GM12878 (cell line): ENCODE results near the gene NRIP3. TPM values are rescaled to one million over a fixed set of nuclear protein-coding genes. Genes with fewer than 3 reads are reported as not detected.

ENCODE experiments used
- ATAC-seq: fragments of 200-7000 bp; cut with Tn5 transposase; 3 replicates; pipeline ENCODE4 v1.9.1; 2020; ENCODE audit warnings: mild to moderate bottlenecking, moderate library complexity
- BruUV-seq: library from RNA; stranded (reverse); fragments of 400-500 nt; replicated peaks from 2 replicates; lab custom pipeline; 2021; lab: Mats Ljungman, UMichigan
- CTCF ChIA-PET: fragments of 300-600 bp; sonication (Branson Sonifier 250); formaldehyde crosslinking; extraction: SDS; loops from one replicate; lab custom pipeline; 2021; ENCODE audit warnings: inconsistent platforms; lab: Yijun Ruan, JAX
- POLR2A ChIA-PET: fragments of 350-600 bp; formaldehyde crosslinking; extraction: SDS; loops from one replicate; lab custom pipeline; 2021; ENCODE audit warnings: inconsistent platforms; lab: Charles Lee
- RAD21 ChIA-PET: fragments of 300-600 bp; sonication (Branson Sonifier 250); formaldehyde crosslinking; loops from one replicate; lab custom pipeline; 2023; ENCODE audit warnings: antibody characterized with exemption; ENCODE audit not compliant: unreplicated experiment; lab: Charles Lee
- SMC1A ChIA-PET: fragments of 300-600 bp; sonication (Branson Sonifier 250); formaldehyde crosslinking; loops from one replicate; lab custom pipeline; 2023; ENCODE audit not compliant: unreplicated experiment, uncharacterized antibody; lab: Charles Lee
- DNase-seq: peaks from one replicate; pipeline ENCODE4 v3.0.0-alpha.2; 2011; ENCODE audit warnings: low read depth, low spot score
- FAIRE-seq: peaks from 3 replicates; lab custom pipeline; 2011; peaks lifted over from hg19 to GRCh38; lab: Jason Lieb, UNC
- H2AFZ ChIP-seq: 2 replicates; pipeline ENCODE4 v1.6.0; 2011; ENCODE audit warnings: low read depth, low read length, control low read depth; ENCODE audit not compliant: control insufficient read depth
- H3K27ac ChIP-seq: 2 replicates; pipeline ENCODE4 v1.5.1; 2011; ENCODE audit warnings: control low read depth; ENCODE audit not compliant: control insufficient read depth, insufficient read depth
- H3K27me3 ChIP-seq, 2 experiments: replicated peaks in 1 of 2; 2 replicates each; pipeline versions ENCODE4 v1.6.0 to v1.6.1; 2011; ENCODE audit warnings: low read length in 1 of 2; ENCODE audit not compliant: control insufficient read depth in 2 of 2, insufficient read depth in 2 of 2
- H3K36me3 ChIP-seq, 2 experiments: 2 replicates each; pipeline ENCODE4 v1.5.1; 2011; ENCODE audit warnings: low read length in 1 of 2; ENCODE audit not compliant: control insufficient read depth in 2 of 2, insufficient read depth in 2 of 2
- H3K4me1 ChIP-seq: 2 replicates; pipeline ENCODE4 v1.6.1; 2011; ENCODE audit warnings: mild to moderate bottlenecking, low read length, moderate library complexity, mixed read lengths; ENCODE audit not compliant: control insufficient read depth, insufficient read depth
- H3K4me2 ChIP-seq: 2 replicates; pipeline ENCODE4 v1.6.0; 2011; ENCODE audit warnings: control low read depth; ENCODE audit not compliant: control insufficient read depth, insufficient read depth
- H3K4me3 ChIP-seq: fragments of 200-600 bp; sonication (generic); 2 replicates; pipeline ENCODE4 v1.5.1; 2016
- H3K79me2 ChIP-seq: 2 replicates; pipeline ENCODE4 v1.6.0; 2011; ENCODE audit warnings: low read length; ENCODE audit not compliant: control insufficient read depth, insufficient read depth
- H3K9ac ChIP-seq: 2 replicates; pipeline ENCODE4 v1.8.0; 2011; ENCODE audit warnings: low read length, control low read depth, mixed read lengths; ENCODE audit not compliant: control insufficient read depth, insufficient read depth
- H3K9me3 ChIP-seq: replicated peaks from 3 replicates; pipeline ENCODE4 v1.5.1; 2011; ENCODE audit warnings: mild to moderate bottlenecking, low read length; ENCODE audit not compliant: control insufficient read depth, insufficient read depth
- H4K20me1 ChIP-seq: 2 replicates; pipeline ENCODE4 v1.6.0; 2011; ENCODE audit not compliant: control insufficient read depth, insufficient read depth
- EGR1 ChIP-seq, 2 experiments: IDR thresholded peaks; 1 replicate in 1 of 2; 2 replicates in 1 of 2; pipeline ENCODE4 v1.6.1; 2011 to 2012; ENCODE audit warnings: low read depth in 2 of 2, low read length in 2 of 2, borderline replicate concordance in 1 of 2, mild to moderate bottlenecking in 1 of 2, moderate library complexity in 1 of 2
- EP300 ChIP-seq, 2 experiments: fragments of 150-350 bp in 1 of 2; IDR thresholded peaks; 2 replicates each; pipeline ENCODE4 v1.6.1; 2011 to 2012; ENCODE audit warnings: low read depth in 2 of 2, low read length in 2 of 2, borderline replicate concordance in 1 of 2, improper control_type of control experiment in 1 of 2, inconsistent platforms in 1 of 2; ENCODE audit not compliant: control insufficient read depth in 1 of 2
- IKZF1 ChIP-seq: fragments of 450-650 bp; conservative IDR thresholded peaks from 2 replicates; pipeline ENCODE4 v1.6.1; 2017; ENCODE audit warnings: antibody characterized with exemption, mild to moderate bottlenecking
- JUNB ChIP-seq: IDR thresholded peaks from 2 replicates; pipeline ENCODE4 v1.6.1; 2016; ENCODE audit warnings: antibody characterized with exemption, mild to moderate bottlenecking
- PAX5 ChIP-seq: IDR thresholded peaks from 2 replicates; pipeline ENCODE4 v1.6.1; 2011; ENCODE audit warnings: low read depth, low read length, borderline replicate concordance
- SMAD1 ChIP-seq: fragments of 450-650 bp; IDR thresholded peaks from 2 replicates; pipeline ENCODE4 v1.6.1; 2018; ENCODE audit warnings: mild to moderate bottlenecking, low read depth; ENCODE audit not compliant: partially characterized antibody
- ZNF687 ChIP-seq: fragments of 450-650 bp; IDR thresholded peaks from 2 replicates; pipeline ENCODE4 v1.6.1; 2017; ENCODE audit warnings: mild to moderate bottlenecking, moderate library complexity
- WGBS: methylation state at CpG from one replicate; pipeline ENCODE4 v1.1.6; 2016; ENCODE audit warnings: low lambda C conversion rate; ENCODE audit not compliant: insufficient replicate concordance, insufficient coverage; ENCODE audit errors: missing lambda C conversion rate; 5-methylcytosine and 5-hydroxymethylcytosine counted together
- in situ Hi-C: fragments of 300-500 bp; cut with MboI; formaldehyde crosslinking; loops from 9 replicates; pipeline ENCODE4 v1.14.3; 2018; ENCODE audit warnings: mixed read lengths
- intact Hi-C: fragments of 100-400 bp; cut with micrococcal nuclease; formaldehyde crosslinking; loops from one replicate; pipeline ENCODE4 v1.14.2; 2022; ENCODE audit not compliant: unreplicated experiment
- polyA plus RNA-seq, 11 experiments: library from polyadenylated mRNA; depleted of rRNA in 4 of 11; unstranded in 6 of 11; stranded (reverse) in 5 of 11; fragments of >200 nt; fragmentation: Nextera tagmentation in 4 of 11; fragmentation: Illumina TruSeq in 1 of 11; extraction: Ambion mirVana in 4 of 11; extraction: Trizol in 1 of 11; gene quantifications; 1 replicate in 1 of 11; 2 replicates in 10 of 11; pipeline versions ENCODE4 v1.2.1 to v1.2.3, GENCODE V29; 2011 to 2016; ENCODE audit warnings: inconsistent platforms in 2 of 11, missing spikeins in 2 of 11, low read depth in 1 of 11
- total RNA-seq, 4 experiments: library from RNA; depleted of rRNA in 3 of 4; stranded (reverse); fragments of >200 nt in 3 of 4; fragmentation: Illumina TruSeq in 1 of 4; extraction: Trizol in 1 of 4; gene quantifications; 2 replicates each; pipeline versions ENCODE4 v1.2.1 to v1.2.3, GENCODE V29; 2013 to 2021

Gene NRIP3
- total and polyA plus RNA-seq, 10 of the 15 experiments (the other 5 are each of a cell fraction or from before 2014, with no cell fraction given): under 0.01 to 0.25 (median 0.09) TPM; not detected in 7

DNA sequence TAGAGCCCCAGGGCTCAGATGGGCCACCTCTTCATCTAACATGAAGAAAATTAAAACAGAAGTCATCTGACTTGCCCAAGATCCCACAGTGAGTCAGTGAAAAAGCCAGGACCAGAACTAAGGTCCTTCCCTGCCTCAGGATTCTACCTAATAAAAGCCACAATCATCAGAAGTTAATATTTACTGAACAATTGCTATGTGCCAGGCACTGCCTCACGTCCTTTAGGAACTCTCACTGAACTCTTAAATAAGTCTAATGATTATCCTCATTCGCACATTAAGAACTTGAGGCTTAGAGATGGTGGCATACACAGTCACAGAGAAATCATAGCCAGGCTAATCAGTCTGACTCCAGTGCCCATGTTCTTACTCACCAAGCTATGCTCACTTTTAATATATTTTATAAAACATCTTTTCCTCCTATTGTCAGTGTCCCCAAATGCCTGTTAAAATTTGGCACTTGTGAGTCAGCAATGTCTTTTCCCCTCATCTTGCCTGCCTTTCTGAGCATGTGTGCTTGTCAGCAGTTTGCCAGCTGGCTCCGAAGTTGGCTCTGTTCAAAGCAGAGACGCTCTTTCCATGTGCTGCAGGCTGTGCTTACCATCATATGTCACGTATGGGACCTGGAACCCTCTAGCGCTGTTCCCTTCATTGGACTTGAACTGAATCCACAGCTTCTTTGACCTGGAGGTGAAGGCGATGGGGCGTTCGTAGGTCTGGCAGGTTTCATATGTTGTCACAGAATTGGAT lies 21.5 kb upstream of the NRIP3 start:
- Histone ChIP-seq H3K27me3 (no peaks in the 10 kb centered on the region), H3K4me1 (no peaks in the 10 kb centered on the region), H2AFZ (no peak overlapping the region), H4K20me1 (no peaks in the 10 kb centered on the region), H3K9ac (no peak overlapping the region), H3K9me3 (no peaks in the 10 kb centered on the region), H3K79me2 (no peaks in the 10 kb centered on the region), H3K36me3 (no peaks in the 10 kb centered on the region; a peak in 1 of 4 replicates), H3K4me3 (no peak overlapping the region), H3K4me2 (no peak overlapping the region), H3K27ac (no peak overlapping the region)
- 27% methylated on average over 9 of the region's 9 CpGs for WGBS
- TF ChIP-seq EGR1 (IDR thresholded peaks at IDR 0.05; ENCODE audit: borderline replicate concordance in 1 of 2, low read depth in 2 of 2, low read length in 2 of 2) (no peak), JUNB (no peak), EP300 (IDR thresholded peaks at IDR 0.05; ENCODE audit: borderline replicate concordance in 1 of 2, control insufficient read depth in 1 of 2, low read depth in 2 of 2, low read length in 2 of 2) (no peak), IKZF1 (no peak), PAX5 (no peak), ZNF687 (no peak), SMAD1 (no peak)
- SMC1A ChIA-PET: interaction anchor here (1.2 to 3.6 kb wide), 2 partner anchors 8 to 10 kb away, joined by 3 to 19 read pairs; no protein-coding TSS in a partner anchor
- FAIRE-seq: no peak
- in situ Hi-C loops (no loop called here), intact Hi-C loops (no loop called here)
- RAD21 ChIA-PET: no interaction called here
- DNase-seq: no peak
- ATAC-seq: no peak
- CTCF ChIA-PET: interaction anchor here (1.1 to 2.5 kb wide), 3 partner anchors 10 to 113 kb away, joined by 4 to 14 read pairs (median 12); no protein-coding TSS in a partner anchor
- POLR2A ChIA-PET: no interaction called here
- no TSS peak for BruUV-seq
